ENCODE measurements around the gene TMEM117.
"Not testable (repeated sequence)": the region's sequence is repeated elsewhere in the genome, so short reads cannot be mapped to it uniquely, and the experiment has no call there.

The TMEM117 gene

GRCh38 chr12:44031472-44032185 is 195.7 kb downstream of the TMEM117 start:
- no peak for DNase-seq

GRCh38 chr12:44034906-44035305 is 199.0 kb downstream of the TMEM117 start:
- DNase-seq = no peak

- no peak for DNase-seq
Measured at GRCh38 chr12:44036875-44037443, 201.1 kb downstream of the TMEM117 start.

GRCh38 chr12:44038411-44038810 is 202.5 kb downstream of the TMEM117 start:
- no peak for DNase-seq

- DNase-seq = not testable (repeated sequence)
Measured at GRCh38 chr12:44044491-44044890, 208.6 kb downstream of the TMEM117 start.

- DNase-seq = no peak
Measured at GRCh38 chr12:44046732-44047417, 211.0 kb downstream of the TMEM117 start.

GRCh38 chr12:44052554-44052953 is 216.7 kb downstream of the TMEM117 start:
- DNase-seq = no peak

- DNase-seq = no peak
Measured at GRCh38 chr12:44053549-44054127, 217.8 kb downstream of the TMEM117 start.

GRCh38 chr12:44054281-44054680 is 218.4 kb downstream of the TMEM117 start:
- DNase-seq = no peak

GRCh38 chr12:44058366-44058765 is 222.5 kb downstream of the TMEM117 start:
- DNase-seq = no peak

GRCh38 chr12:44059476-44059875 is 223.6 kb downstream of the TMEM117 start:
- DNase-seq = no peak

- DNase-seq = no peak
Measured at GRCh38 chr12:44063671-44064070, 227.8 kb downstream of the TMEM117 start.

GRCh38 chr12:44076871-44077270 is 241.0 kb downstream of the TMEM117 start:
- DNase-seq = no peak

GRCh38 chr12:44077294-44077693 is 241.4 kb downstream of the TMEM117 start:
- DNase-seq = no peak

- no peak for DNase-seq
Measured at GRCh38 chr12:44078273-44078672, 242.4 kb downstream of the TMEM117 start.

GRCh38 chr12:44088647-44089046 is 252.8 kb downstream of the TMEM117 start:
- no peak for DNase-seq

GRCh38 chr12:44091948-44092606 is 256.2 kb downstream of the TMEM117 start:
- no peak for DNase-seq

GRCh38 chr12:44098786-44099185 is 262.9 kb downstream of the TMEM117 start:
- DNase-seq = no peak

GRCh38 chr12:44099486-44099885 is 263.6 kb downstream of the TMEM117 start:
- no peak for DNase-seq

GRCh38 chr12:44100264-44100663 is 264.4 kb downstream of the TMEM117 start:
- DNase-seq = no peak

GRCh38 chr12:44101475-44101874 is 265.6 kb downstream of the TMEM117 start:
- DNase-seq = no peak

GRCh38 chr12:44114906-44115305 is 279.0 kb downstream of the TMEM117 start:
- no peak for DNase-seq

GRCh38 chr12:44117337-44117736 is 281.5 kb downstream of the TMEM117 start:
- DNase-seq = no peak

Measured in stimulated activated CD4-positive, alpha-beta T cell treated with anti-CD3 and anti-CD28 coated beads, Interleukin-12 subunit alpha, Interleukin-12 subunit beta, amount 100 ng/mL, for 4 hours (primary cell).